Coronary artery (tissue), 2 donors: Measurements from ENCODE around the gene ADH1A.
A peak's percentile ranks its signal among the peaks of the same experiment; 100 is the strongest.

Experiments
- DNase-seq: peaks from one replicate; pipeline ENCODE4 v3.0.0-alpha.2; 2017; ENCODE audit warnings: low spot score
- H3K27ac ChIP-seq, 2 donors: fragments of 200-600 bp; sonication (generic); one replicate each; pipeline ENCODE4 v1.5.1; 2016 to 2019
- H3K4me3 ChIP-seq: fragments of 200-600 bp; sonication (generic); 2 replicates; pipeline ENCODE4 v1.5.1; 2016; ENCODE audit warnings: mild to moderate bottlenecking, moderate library complexity
- CTCF ChIP-seq: fragments of 200-600 bp; sonication (generic); IDR thresholded peaks from one replicate; pipeline ENCODE4 v1.5.1; 2019; ENCODE audit warnings: antibody characterized with exemption

ADH1A gene

DNA sequence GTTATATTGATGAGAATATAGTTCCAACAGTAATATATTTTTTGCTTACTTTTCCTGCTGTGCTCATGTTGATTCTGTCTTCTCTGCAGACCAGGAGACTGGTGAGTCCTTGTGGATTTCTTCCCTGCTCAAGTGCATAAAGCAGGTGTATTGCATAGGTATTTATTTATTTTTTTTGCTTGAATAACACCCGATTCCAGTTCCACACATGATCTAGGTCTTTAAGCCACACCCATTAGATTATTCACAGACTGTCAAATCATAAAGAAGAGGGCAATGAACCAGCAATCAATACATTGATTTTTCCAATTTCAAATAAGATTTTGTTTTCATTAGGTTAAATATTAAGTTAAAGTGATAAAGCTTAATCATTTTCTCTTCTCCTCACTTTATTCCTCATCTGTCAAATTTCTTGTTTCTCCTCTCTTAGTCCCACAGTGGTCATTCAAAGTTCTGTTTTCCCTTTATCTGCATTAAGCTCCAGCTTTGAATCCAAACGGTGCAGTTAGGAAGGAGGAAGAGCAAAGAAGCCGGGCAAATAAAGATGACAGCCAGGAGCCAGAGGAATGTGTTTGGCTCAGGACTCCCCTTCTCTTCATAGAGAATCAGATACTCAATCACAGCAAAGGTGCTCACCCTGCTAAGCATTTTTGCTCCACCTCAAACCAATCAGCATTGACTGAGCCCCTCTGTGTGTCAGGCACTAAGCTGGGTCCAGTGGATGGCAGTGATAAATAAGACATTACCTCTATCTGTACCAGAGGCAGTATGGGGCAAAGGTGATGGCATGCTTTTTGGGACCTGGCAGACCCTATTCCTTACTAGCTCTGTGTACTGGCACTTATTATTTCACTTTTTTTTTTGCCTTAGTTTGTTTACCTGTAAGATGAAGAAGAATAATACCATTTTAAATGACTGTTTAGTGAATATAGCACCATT lies at the start of gene ADH1A:
ADH1A (minus strand) TSS at position 138 of the 939 bp plus-strand sequence; CDS start at position 67, 71 bp downstream.
- no peak for TF ChIP-seq CTCF
- Histone ChIP-seq H3K27ac (no peak within 1 kb of the TSS), H3K4me3 (no peak within 1 kb of the TSS)
- DNase-seq = no peak

GRCh38 chr4:99339172-99339571 lies 48.4 kb upstream of the ADH1A start:
- no peak for TF ChIP-seq CTCF
- no peak overlapping the region for H3K4me3 ChIP-seq

GRCh38 chr4:99336553-99336952 lies 45.8 kb upstream of the ADH1A start:
- no peak for DNase-seq
- no peak for TF ChIP-seq CTCF

More at GRCh38 chr4:99339172-99339571, 48.4 kb upstream of the ADH1A start:
- H3K27ac ChIP-seq = no peak overlapping the region
- DNase-seq = no peak

DNA sequence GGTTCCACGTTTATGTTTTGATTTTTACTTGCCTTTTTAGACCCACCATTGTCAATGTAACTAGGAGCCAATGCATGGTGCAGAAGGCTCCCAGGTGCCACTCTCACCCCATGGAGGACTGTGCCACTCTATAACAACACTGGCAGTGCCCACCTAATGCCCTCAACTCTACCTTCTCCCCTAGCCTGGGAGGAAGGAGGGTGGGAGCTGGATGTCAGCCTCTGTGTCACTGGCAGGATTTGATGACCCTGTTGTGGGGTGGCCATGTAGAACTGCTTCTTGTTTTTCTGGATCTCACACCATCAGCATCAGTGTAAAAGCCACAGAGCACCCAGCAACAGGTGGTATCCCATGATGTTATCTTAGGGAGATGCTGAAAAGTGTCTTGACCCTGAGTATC lies 44.1 kb upstream of the ADH1A start:
- Histone ChIP-seq H3K4me3 (no peak overlapping the region), H3K27ac (no peak overlapping the region)
- no peak for TF ChIP-seq CTCF
- DNase-seq = no peak

More at GRCh38 chr4:99336553-99336952, 45.8 kb upstream of the ADH1A start:
- H3K4me3 ChIP-seq = no peak overlapping the region
- H3K27ac ChIP-seq = no peak overlapping the region

DNA sequence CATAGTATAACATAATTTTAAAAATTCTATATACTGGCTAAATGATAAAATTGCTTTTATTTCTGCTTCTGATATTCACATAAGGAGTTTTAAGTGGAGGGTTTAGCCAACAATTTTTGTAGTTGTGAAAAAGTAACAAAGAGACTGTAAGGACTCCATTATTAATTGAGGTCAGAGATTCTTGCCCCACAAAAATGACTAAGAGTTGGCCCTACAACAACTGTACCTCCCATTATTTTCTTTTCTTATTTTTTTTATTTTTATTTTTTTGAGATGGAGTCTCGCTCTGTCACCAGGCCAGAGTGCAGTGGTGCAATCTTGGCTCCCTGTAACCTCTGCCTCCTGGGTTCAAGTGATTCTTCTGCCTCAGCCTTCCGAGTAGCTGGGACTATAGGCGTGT lies 39.9 kb upstream of the ADH1A start:
- no peak for DNase-seq
- no peak for TF ChIP-seq CTCF
- no peak overlapping the region for H3K4me3 ChIP-seq
- H3K27ac ChIP-seq = no peak overlapping the region

- no peak overlapping the region for H3K4me3 ChIP-seq
- DNase-seq = no peak
- TF ChIP-seq CTCF = no peak
- no peak overlapping the region for H3K27ac ChIP-seq
These were observed 39.1 kb upstream of the ADH1A start for GRCh38 chr4:99329876-99330275.

- no peak for TF ChIP-seq CTCF
- Histone ChIP-seq H3K27ac (peak overlapping the region; percentile 67 to 92), H3K4me3 (peak overlapping the region; percentile 20)
- DNase-seq = no peak
These were observed 34.2 kb upstream of the ADH1A start for GRCh38 chr4:99324979-99325378.
